MCF 10A (cell line): ENCODE results near the gene ADNP. TPM values are rescaled to one million over a fixed set of nuclear protein-coding genes. Genes with fewer than 3 reads are reported as not detected.

Experiments
- BruUV-seq: library from RNA; stranded (reverse); fragments of 400-500 nt; replicated peaks from 2 replicates; lab custom pipeline; 2021; lab: Mats Ljungman, UMichigan
- CTCF ChIA-PET: fragments of 300-600 bp; sonication (Branson Sonifier 250); formaldehyde crosslinking; extraction: SDS; loops from one replicate; lab custom pipeline; 2021; ENCODE audit warnings: antibody characterized with exemption, inconsistent platforms; lab: Yijun Ruan, JAX
- POLR2A ChIA-PET: fragments of 300-600, 350-650 bp; sonication (Branson Sonifier 250); formaldehyde crosslinking; extraction: SDS; loops from one replicate; lab custom pipeline; 2020; ENCODE audit warnings: antibody characterized with exemption, inconsistent platforms; lab: Yijun Ruan, JAX
- DNase-seq: peaks from one replicate; pipeline ENCODE4 v3.0.0-alpha.2; 2018; ENCODE audit not compliant: unreplicated experiment
- H3K27ac Mint-ChIP-seq: one replicate; pipeline ENCODE4 v1.8.0; 2022; ENCODE audit warnings: mild to moderate bottlenecking, low read depth, mixed read lengths; ENCODE audit not compliant: unreplicated experiment
- H3K27me3 Mint-ChIP-seq: one replicate; pipeline ENCODE4 v1.8.0; 2022; ENCODE audit warnings: mixed read lengths; ENCODE audit not compliant: insufficient read depth, unreplicated experiment
- H3K36me3 Mint-ChIP-seq: one replicate; pipeline ENCODE4 v1.8.0; 2022; ENCODE audit warnings: mild to moderate bottlenecking, moderate library complexity, mixed read lengths; ENCODE audit not compliant: insufficient read depth, unreplicated experiment
- H3K4me1 Mint-ChIP-seq: one replicate; pipeline ENCODE4 v1.8.0; 2022; ENCODE audit warnings: mixed read lengths; ENCODE audit not compliant: insufficient read depth, unreplicated experiment
- H3K4me3 Mint-ChIP-seq: one replicate; pipeline ENCODE4 v1.8.0; 2022; ENCODE audit warnings: mild to moderate bottlenecking, moderate library complexity, mixed read lengths; ENCODE audit not compliant: unreplicated experiment
- H3K9me3 Mint-ChIP-seq: one replicate; pipeline ENCODE4 v1.8.0; 2022; ENCODE audit warnings: mixed read lengths; ENCODE audit not compliant: unreplicated experiment
- CTCF ChIP-seq: fragments of 200-600 bp; IDR thresholded peaks from one replicate; pipeline ENCODE4 v1.8.0; 2022; ENCODE audit warnings: antibody characterized with exemption, mild to moderate bottlenecking; ENCODE audit not compliant: unreplicated experiment
- intact Hi-C: fragments of 100-400 bp; cut with micrococcal nuclease; formaldehyde crosslinking; loops from 2 replicates; pipeline ENCODE4 v1.14.1; 2022
- total RNA-seq: library from RNA; stranded (reverse); gene quantifications from 2 replicates; pipeline ENCODE4 v1.2.3, GENCODE V29; 2022

The ADNP gene
- total RNA-seq, 1 experiment from 2014 or later: 77.5 TPM

GRCh38 chr20:50977066-50978021, 46.1 kb upstream of the ADNP start:
- no peak for DNase-seq
- ChIA-PET CTCF (interaction anchor here (0.6 to 22.3 kb wide), 5 partner anchors 328 to 996 kb away, joined by 3 to 810 read pairs (median 4); no protein-coding TSS in a partner anchor), POLR2A (interaction anchor here (0.9 kb wide), 1 partner anchor 46 kb away, joined by 3 read pairs; no protein-coding TSS in a partner anchor)
- intact Hi-C loops: no loop called here
- Mint-ChIP-seq H3K4me3 (no peak overlapping the region), H3K27ac (no peak overlapping the region), H3K4me1 (peaks cover 27% of the 10 kb centered on the region), H3K27me3 (no peaks in the 10 kb centered on the region), H3K36me3 (no peaks in the 10 kb centered on the region), H3K9me3 (no peaks in the 10 kb centered on the region)
- TF ChIP-seq CTCF: no peak
- no TSS peak for BruUV-seq

- Mint-ChIP-seq H3K4me3 (no peak overlapping the region), H3K9me3 (no peaks in the 10 kb centered on the region), H3K4me1 (peaks cover 23% of the 10 kb centered on the region), H3K27me3 (no peaks in the 10 kb centered on the region), H3K27ac (no peak overlapping the region), H3K36me3 (no peaks in the 10 kb centered on the region)
- intact Hi-C loops: no loop called here
- POLR2A ChIA-PET: no interaction called here
- no TSS peak for BruUV-seq
- DNase-seq: no peak
- CTCF ChIA-PET: interaction anchor here (0.6 to 0.8 kb wide), 3 partner anchors 11 to 186 kb away, joined by 3 to 4 read pairs (median 3); no protein-coding TSS in a partner anchor
- TF ChIP-seq CTCF: no peak
These were observed 44.6 kb upstream of the ADNP start for GRCh38 chr20:50975701-50976330.

- no peaks in the 10 kb centered on the region for H3K36me3 Mint-ChIP-seq
- intact Hi-C loops: no loop called here
These were observed 38.7 kb upstream of the ADNP start for GRCh38 chr20:50969912-50970311.

More at GRCh38 chr20:50969912-50970311, 38.7 kb upstream of the ADNP start:
- no peak overlapping the region for H3K27ac Mint-ChIP-seq
- ChIA-PET POLR2A (interaction anchor here (0.6 kb wide), 1 partner anchor 71 kb away, joined by 3 read pairs; no protein-coding TSS in a partner anchor), CTCF (interaction anchor here (3.5 to 5.1 kb wide), 2 partner anchors 12 to 336 kb away, joined by 19 to 22 read pairs; no protein-coding TSS in a partner anchor)
- no TSS peak for BruUV-seq
- no peaks in the 10 kb centered on the region for H3K9me3 Mint-ChIP-seq
- H3K27me3 Mint-ChIP-seq: peaks cover 11% of the 10 kb centered on the region
- TF ChIP-seq CTCF: no peak
- H3K4me1 Mint-ChIP-seq: no peaks in the 10 kb centered on the region
- no peak overlapping the region for H3K4me3 Mint-ChIP-seq
- DNase-seq: no peak
